H9 (cell line): ENCODE data around the gene GPR150. TPM values are rescaled to one million over a fixed set of nuclear protein-coding genes. Genes with fewer than 3 reads are reported as not detected.

Experiments used
- DNase-seq: peaks from one replicate; pipeline ENCODE4 v3.0.0-alpha.2; 2017
- H2AFZ ChIP-seq: one replicate; pipeline ENCODE4 v1.6.1; 2013; ENCODE audit warnings: mild to moderate bottlenecking, low read length, control low read depth, moderate library complexity
- H2AK5ac ChIP-seq: 2 replicates; pipeline ENCODE4 v1.6.1; 2013; ENCODE audit warnings: low read length, control low read depth, mixed read lengths; ENCODE audit not compliant: insufficient read length
- H2BK120ac ChIP-seq: one replicate; pipeline ENCODE4 v1.6.1; 2013; ENCODE audit warnings: low read depth, mild to moderate bottlenecking, low read length, control low read depth, inconsistent platforms; ENCODE audit not compliant: poor library complexity, severe bottlenecking
- H2BK12ac ChIP-seq: 2 replicates; pipeline ENCODE4 v1.6.1; 2013; ENCODE audit warnings: low read length, control low read depth, mixed read lengths, low read depth; ENCODE audit not compliant: insufficient read length
- H2BK15ac ChIP-seq: 2 replicates; pipeline ENCODE4 v1.6.1; 2013; ENCODE audit warnings: low read depth, low read length, control low read depth
- H2BK20ac ChIP-seq: one replicate; pipeline ENCODE4 v1.6.1; 2013; ENCODE audit warnings: low read depth, mild to moderate bottlenecking, low read length, control low read depth, inconsistent platforms; ENCODE audit not compliant: poor library complexity, severe bottlenecking
- H2BK5ac ChIP-seq: 2 replicates; pipeline ENCODE4 v1.6.1; 2013; ENCODE audit warnings: low read length, control low read depth, mixed read lengths; ENCODE audit not compliant: insufficient read length
- H3K14ac ChIP-seq: 2 replicates; pipeline ENCODE4 v1.6.1; 2013; ENCODE audit warnings: low read length, control low read depth; ENCODE audit not compliant: insufficient read depth
- H3K18ac ChIP-seq: 2 replicates; pipeline ENCODE4 v1.6.1; 2013; ENCODE audit warnings: low read depth, mild to moderate bottlenecking, mixed read lengths, low read length, control low read depth; ENCODE audit not compliant: insufficient read length
- H3K23ac ChIP-seq: 2 replicates; pipeline ENCODE4 v1.6.1; 2013; ENCODE audit warnings: low read length, control low read depth, mixed read lengths, low read depth; ENCODE audit not compliant: insufficient read length
- H3K23me2 ChIP-seq: 2 replicates; pipeline ENCODE4 v1.6.1; 2013; ENCODE audit warnings: low read depth, mild to moderate bottlenecking, mixed read lengths, low read length, control low read depth; ENCODE audit not compliant: insufficient read length, poor library complexity, severe bottlenecking
- H3K27ac ChIP-seq: 2 replicates; pipeline ENCODE4 v1.5.1; 2013; ENCODE audit warnings: low read length, control low read depth, mixed read lengths, low read depth; ENCODE audit not compliant: insufficient read length
- H3K27me3 ChIP-seq: 2 replicates; pipeline ENCODE4 v1.6.1; 2013; ENCODE audit warnings: low read length, control low read depth, inconsistent platforms; ENCODE audit not compliant: insufficient read depth
- H3K4ac ChIP-seq: 2 replicates; pipeline ENCODE4 v1.6.1; 2013; ENCODE audit warnings: low read depth, mild to moderate bottlenecking, control low read depth, inconsistent platforms, low read length, moderate library complexity
- H3K4me1 ChIP-seq: 2 replicates; pipeline ENCODE4 v1.6.1; 2013; ENCODE audit warnings: low read length, control low read depth, inconsistent platforms; ENCODE audit not compliant: insufficient read depth
- H3K4me2 ChIP-seq: 2 replicates; pipeline ENCODE4 v1.6.1; 2013; ENCODE audit warnings: low read length, control low read depth, mixed read lengths; ENCODE audit not compliant: insufficient read length, insufficient read depth
- H3K56ac ChIP-seq: 2 replicates; pipeline ENCODE4 v1.6.1; 2013; ENCODE audit warnings: low read depth, mild to moderate bottlenecking, mixed read lengths, low read length, control low read depth; ENCODE audit not compliant: insufficient read length
- H3K79me1 ChIP-seq: 2 replicates; pipeline ENCODE4 v1.6.1; 2013; ENCODE audit warnings: low read depth, mild to moderate bottlenecking, moderate library complexity, low read length, control low read depth, inconsistent platforms; ENCODE audit not compliant: insufficient read depth, poor library complexity, severe bottlenecking
- H3K79me2 ChIP-seq: 2 replicates; pipeline ENCODE4 v1.6.1; 2013; ENCODE audit warnings: low read length, control low read depth, inconsistent platforms; ENCODE audit not compliant: insufficient read depth
- H3K9ac ChIP-seq: 2 replicates; pipeline ENCODE4 v1.6.1; 2013; ENCODE audit warnings: low read length, control low read depth, mixed read lengths; ENCODE audit not compliant: insufficient read length; ENCODE audit errors: extremely low read depth
- H3K9me3 ChIP-seq: one replicate; pipeline ENCODE4 v1.6.1; 2013; ENCODE audit warnings: low read depth, low read length, inconsistent platforms; ENCODE audit not compliant: control insufficient read depth
- H3T11ph ChIP-seq: one replicate; pipeline ENCODE4 v1.6.1; 2013; ENCODE audit warnings: mild to moderate bottlenecking, low read length, control low read depth, inconsistent platforms
- H4K20me1 ChIP-seq: one replicate; pipeline ENCODE4 v1.6.1; 2013; ENCODE audit not compliant: control insufficient read depth, insufficient read length, insufficient read depth
- H4K5ac ChIP-seq: 2 replicates; pipeline ENCODE4 v1.6.1; 2013; ENCODE audit warnings: low read depth, mild to moderate bottlenecking, mixed read lengths, low read length, control low read depth; ENCODE audit not compliant: insufficient read length
- H4K8ac ChIP-seq: replicated peaks from 2 replicates; pipeline ENCODE4 v1.6.1; 2013; ENCODE audit warnings: low read length, control low read depth, mixed read lengths, low read depth; ENCODE audit not compliant: insufficient read length
- H4K91ac ChIP-seq: 2 replicates; pipeline ENCODE4 v1.6.1; 2013; ENCODE audit warnings: low read depth, mild to moderate bottlenecking, moderate library complexity, mixed read lengths, low read length, control low read depth; ENCODE audit not compliant: insufficient read length
- H3K27ac Mint-ChIP-seq, 3 experiments: 2 replicates in 2 of 3; 3 replicates in 1 of 3; pipeline ENCODE4 v1.8.0; 2020 to 2021; ENCODE audit warnings: mixed read lengths in 3 of 3, mild to moderate bottlenecking in 1 of 3, moderate library complexity in 1 of 3
- H3K27me3 Mint-ChIP-seq: 2 replicates; pipeline ENCODE4 v1.8.0; 2021; ENCODE audit warnings: low read depth, mild to moderate bottlenecking, moderate library complexity, mixed read lengths
- H3K36me3 Mint-ChIP-seq, 3 experiments: 2 replicates in 2 of 3; 3 replicates in 1 of 3; pipeline ENCODE4 v1.8.0; 2020 to 2021; ENCODE audit warnings: low read depth in 3 of 3, mixed read lengths in 3 of 3; ENCODE audit not compliant: insufficient read depth in 1 of 3
- H3K4me1 Mint-ChIP-seq, 2 experiments: 2 replicates each; pipeline ENCODE4 v1.8.0; 2020; ENCODE audit warnings: mixed read lengths in 2 of 2
- H3K4me3 Mint-ChIP-seq, 2 experiments: 2 replicates in 1 of 2; 3 replicates in 1 of 2; pipeline ENCODE4 v1.8.0; 2020 to 2021; ENCODE audit warnings: mild to moderate bottlenecking in 2 of 2, mixed read lengths in 2 of 2, moderate library complexity in 1 of 2
- H3K9me3 Mint-ChIP-seq, 2 experiments: 2 replicates in 1 of 2; 3 replicates in 1 of 2; pipeline ENCODE4 v1.8.0; 2020; ENCODE audit warnings: mild to moderate bottlenecking in 2 of 2, mixed read lengths in 2 of 2, moderate library complexity in 1 of 2
- CTCF ChIP-seq: fragments of 200-600 bp; sonication (generic); conservative IDR thresholded peaks from 3 replicates; pipeline ENCODE4 v1.8.0; 2021; ENCODE audit warnings: antibody characterized with exemption, mild to moderate bottlenecking
- WGBS: extraction: QIAGEN DNeasy Blood & Tissue Kit; methylation state at CpG from one replicate; pipeline ENCODE4 v1.1.7; 2013; ENCODE audit warnings: missing lambda C conversion rate, low lambda C conversion rate, mixed read lengths; ENCODE audit not compliant: insufficient read length; ENCODE audit errors: extremely low coverage; 5-methylcytosine and 5-hydroxymethylcytosine counted together
- total RNA-seq: library from RNA; stranded (reverse); gene quantifications from 2 replicates; pipeline ENCODE4 v1.2.1, GENCODE V29; 2021

GPR150 gene
- total RNA-seq, 1 experiment from 2014 or later: not detected

- Histone ChIP-seq H2AFZ (no peak overlapping the region), H3K79me2 (no peaks in the 10 kb centered on the region), H2BK12ac (no peak overlapping the region), H3K4me2 (no peak overlapping the region), H4K91ac (no peak overlapping the region), H3K23me2 (no peaks in the 10 kb centered on the region), H2AK5ac (no peak overlapping the region), H3K79me1 (no peaks in the 10 kb centered on the region), H3K14ac (no peak overlapping the region), H3K9ac (no peak overlapping the region), H3K9me3 (no peaks in the 10 kb centered on the region), H2BK120ac (no peak overlapping the region), H3K4ac (no peak overlapping the region), H4K20me1 (no peaks in the 10 kb centered on the region), H3K27ac (no peak overlapping the region), H2BK20ac (no peak overlapping the region), H3K4me1 (no peaks in the 10 kb centered on the region; the same call in 1 of the 2 replicates), H4K8ac (no peak overlapping the region), H3K23ac (no peak overlapping the region), H2BK15ac (no peak overlapping the region), H3T11ph (no peak overlapping the region), H2BK5ac (no peak overlapping the region), H3K56ac (no peak overlapping the region), H3K27me3 (no peaks in the 10 kb centered on the region), H3K18ac (no peak overlapping the region), H4K5ac (no peak overlapping the region)
- no peak for DNase-seq
- Mint-ChIP-seq H3K36me3 (no peaks in the 10 kb centered on the region), H3K9me3 (no peaks in the 10 kb centered on the region), H3K4me3 (no peak overlapping the region), H3K27ac (no peak overlapping the region), H3K4me1 (no peaks in the 10 kb centered on the region), H3K27me3 (no peaks in the 10 kb centered on the region)
- TF ChIP-seq CTCF: no peak
- no CpG with 5 or more reads among the region's 1 CpG for WGBS
Measured at GRCh38 chr5:95652849-95653248, 33.0 kb downstream of the GPR150 start.
